Measurements from ENCODE around the gene FOXP4.

DNA sequence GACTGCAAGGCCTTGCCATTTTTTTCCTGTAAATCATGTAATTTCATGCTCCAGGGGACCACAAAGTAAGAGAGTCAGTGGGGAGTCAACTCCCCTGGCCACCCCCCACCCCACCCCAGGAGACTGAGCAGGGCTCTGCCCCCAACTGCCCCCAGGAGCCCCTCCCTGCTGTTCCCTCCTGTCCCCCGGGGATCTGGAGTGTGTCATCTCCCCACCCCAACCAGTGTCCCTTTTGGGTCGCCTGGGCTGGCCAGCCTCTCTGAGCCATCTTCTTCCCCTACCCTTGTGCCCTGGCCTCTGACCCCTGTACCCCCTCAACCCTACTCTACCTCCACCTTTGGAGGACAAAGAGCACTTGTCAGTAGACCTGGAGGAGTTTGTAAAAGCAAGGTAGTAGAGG lies 29.4 kb downstream of the FOXP4 start:
- no peak for TF ChIP-seq JUND (IDR thresholded peaks at IDR 0.05)
- no peak for TF ChIP-seq GABPA (IDR thresholded peaks at IDR 0.05; ENCODE audit: low read depth)
- no peak for TF ChIP-seq TAF1 (IDR thresholded peaks at IDR 0.05; ENCODE audit: borderline replicate concordance, low read depth, low read length)
- TF ChIP-seq, protein P1, sequence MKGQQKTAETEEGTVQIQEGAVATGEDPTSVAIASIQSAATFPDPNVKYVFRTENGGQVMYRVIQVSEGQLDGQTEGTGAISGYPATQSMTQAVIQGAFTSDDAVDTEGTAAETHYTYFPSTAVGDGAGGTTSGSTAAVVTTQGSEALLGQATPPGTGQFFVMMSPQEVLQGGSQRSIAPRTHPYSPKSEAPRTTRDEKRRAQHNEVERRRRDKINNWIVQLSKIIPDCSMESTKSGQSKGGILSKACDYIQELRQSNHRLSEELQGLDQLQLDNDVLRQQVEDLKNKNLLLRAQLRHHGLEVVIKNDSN (IDR thresholded peaks at IDR 0.05; ENCODE audit: borderline replicate concordance, low read depth), result no peak
- no peak for TF ChIP-seq YY1 (IDR thresholded peaks at IDR 0.05; ENCODE audit: low read depth)
- TF ChIP-seq GATA2 (CRISPR knock-in tag; IDR thresholded peaks at IDR 0.05), result no peak
- no peak for TF ChIP-seq FOXJ3 (CRISPR knock-in tag; IDR thresholded peaks at IDR 0.05)
- TF ChIP-seq, protein P2, sequence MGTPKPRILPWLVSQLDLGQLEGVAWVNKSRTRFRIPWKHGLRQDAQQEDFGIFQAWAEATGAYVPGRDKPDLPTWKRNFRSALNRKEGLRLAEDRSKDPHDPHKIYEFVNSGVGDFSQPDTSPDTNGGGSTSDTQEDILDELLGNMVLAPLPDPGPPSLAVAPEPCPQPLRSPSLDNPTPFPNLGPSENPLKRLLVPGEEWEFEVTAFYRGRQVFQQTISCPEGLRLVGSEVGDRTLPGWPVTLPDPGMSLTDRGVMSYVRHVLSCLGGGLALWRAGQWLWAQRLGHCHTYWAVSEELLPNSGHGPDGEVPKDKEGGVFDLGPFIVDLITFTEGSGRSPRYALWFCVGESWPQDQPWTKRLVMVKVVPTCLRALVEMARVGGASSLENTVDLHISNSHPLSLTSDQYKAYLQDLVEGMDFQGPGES (IDR thresholded peaks at IDR 0.05; ENCODE audit: low read depth, low read length), result no peak
- no peak for TF ChIP-seq MXI1 (IDR thresholded peaks at IDR 0.05; ENCODE audit: low read depth, low read length)
